Measurements from ENCODE around the gene ZBTB12.

The ZBTB12 gene

DNA sequence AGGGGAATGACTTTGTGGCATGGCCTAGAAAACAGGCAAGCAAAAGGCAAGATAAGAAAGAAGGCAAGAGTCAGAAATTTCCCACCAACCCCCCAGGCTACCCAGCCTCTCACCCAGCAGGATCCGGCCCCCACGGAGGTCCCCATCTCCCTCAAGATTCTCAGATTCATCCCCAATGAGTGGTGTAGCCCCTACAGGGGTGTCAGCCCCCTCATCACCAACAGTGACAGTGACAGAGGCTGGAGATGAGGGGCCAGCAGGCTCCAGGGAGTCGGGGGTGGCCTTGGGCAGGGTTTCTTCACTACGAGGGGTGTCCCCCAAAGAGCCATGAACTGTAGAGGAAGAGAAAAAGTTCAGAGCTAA lies 5.4 kb downstream of the ZBTB12 start:
- DNase-seq: no peak

GRCh38 chr6:31892821-31893220 lies 9.1 kb downstream of the ZBTB12 start:
- no peak for DNase-seq

DNA sequence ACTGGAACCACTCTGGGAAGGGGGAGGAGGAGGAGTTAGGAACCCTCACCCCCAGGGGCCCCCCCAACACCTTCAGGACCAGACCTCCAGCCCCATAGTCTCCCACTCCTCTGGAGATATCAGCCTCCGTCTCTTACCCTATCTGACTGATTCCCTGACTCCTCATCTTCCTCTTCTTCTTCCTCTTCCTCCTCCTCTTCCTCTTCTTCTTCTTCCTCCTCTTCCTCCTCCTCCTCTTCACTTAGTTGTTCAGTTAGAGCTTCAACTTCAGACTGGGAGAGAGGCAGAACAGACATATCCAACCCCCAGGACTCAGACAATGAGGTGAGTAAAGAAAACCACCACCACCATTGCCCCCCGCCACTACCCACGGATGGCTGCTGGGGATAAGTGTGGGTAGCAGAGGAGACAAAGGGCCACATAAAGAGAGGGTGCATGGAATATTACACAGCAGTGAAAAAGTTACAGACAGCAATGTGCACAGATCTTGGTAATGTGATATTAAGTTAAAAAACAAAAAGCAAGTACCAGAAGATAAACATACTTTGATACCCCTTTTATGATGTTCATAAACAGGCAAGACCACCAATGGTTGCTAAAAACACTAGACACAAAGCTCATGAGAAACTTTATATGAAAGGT lies 12.4 kb downstream of the ZBTB12 start:
- DNase-seq: no peak

DNA sequence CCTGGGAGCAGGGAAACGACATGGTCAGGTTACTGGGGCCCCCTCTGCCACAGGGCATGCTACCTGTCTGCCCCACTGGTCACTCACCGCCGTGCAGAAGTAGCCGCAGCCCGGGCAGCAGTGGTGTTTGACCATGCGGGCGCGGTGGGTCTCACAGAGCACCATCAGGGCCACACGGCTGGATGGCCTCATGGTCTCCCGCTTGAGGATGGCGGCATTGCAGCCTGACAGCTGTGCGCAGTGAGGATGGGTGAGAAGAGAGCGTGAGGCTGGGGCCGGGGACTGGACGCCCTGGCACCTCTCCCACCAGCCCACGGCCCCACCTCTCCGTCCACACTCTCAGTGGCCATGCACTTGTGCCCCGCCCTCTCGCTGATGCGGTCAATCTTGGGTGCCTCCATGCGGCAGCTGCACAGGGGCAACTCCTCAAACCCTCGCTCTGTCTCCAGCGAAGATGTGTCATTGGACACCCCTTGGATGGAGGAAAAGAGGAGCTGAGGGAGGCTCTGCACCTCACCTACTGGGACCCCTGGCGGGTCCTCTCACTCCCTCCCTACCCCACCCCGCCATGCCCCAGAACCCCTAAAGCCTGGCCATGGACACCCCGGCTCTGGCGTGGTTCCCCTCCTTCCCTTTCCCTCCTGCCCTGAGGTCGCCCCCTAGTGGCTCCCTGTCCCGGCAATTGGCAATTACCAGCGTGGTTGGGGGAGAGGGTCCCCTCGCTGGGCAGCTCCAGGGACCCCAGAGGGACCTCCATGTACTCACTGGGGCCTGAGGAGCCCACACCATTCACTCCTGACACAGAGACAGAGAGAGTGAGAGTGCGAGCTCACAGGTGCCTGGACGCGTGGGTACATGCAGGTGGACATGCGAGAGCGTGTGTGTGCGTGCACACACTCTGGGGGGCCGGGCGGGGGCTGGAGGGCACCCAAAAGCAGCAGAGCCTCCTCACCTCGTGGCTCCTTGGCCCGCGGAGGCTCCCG lies 13.3 kb downstream of the ZBTB12 start:
- no peak for DNase-seq

DNA sequence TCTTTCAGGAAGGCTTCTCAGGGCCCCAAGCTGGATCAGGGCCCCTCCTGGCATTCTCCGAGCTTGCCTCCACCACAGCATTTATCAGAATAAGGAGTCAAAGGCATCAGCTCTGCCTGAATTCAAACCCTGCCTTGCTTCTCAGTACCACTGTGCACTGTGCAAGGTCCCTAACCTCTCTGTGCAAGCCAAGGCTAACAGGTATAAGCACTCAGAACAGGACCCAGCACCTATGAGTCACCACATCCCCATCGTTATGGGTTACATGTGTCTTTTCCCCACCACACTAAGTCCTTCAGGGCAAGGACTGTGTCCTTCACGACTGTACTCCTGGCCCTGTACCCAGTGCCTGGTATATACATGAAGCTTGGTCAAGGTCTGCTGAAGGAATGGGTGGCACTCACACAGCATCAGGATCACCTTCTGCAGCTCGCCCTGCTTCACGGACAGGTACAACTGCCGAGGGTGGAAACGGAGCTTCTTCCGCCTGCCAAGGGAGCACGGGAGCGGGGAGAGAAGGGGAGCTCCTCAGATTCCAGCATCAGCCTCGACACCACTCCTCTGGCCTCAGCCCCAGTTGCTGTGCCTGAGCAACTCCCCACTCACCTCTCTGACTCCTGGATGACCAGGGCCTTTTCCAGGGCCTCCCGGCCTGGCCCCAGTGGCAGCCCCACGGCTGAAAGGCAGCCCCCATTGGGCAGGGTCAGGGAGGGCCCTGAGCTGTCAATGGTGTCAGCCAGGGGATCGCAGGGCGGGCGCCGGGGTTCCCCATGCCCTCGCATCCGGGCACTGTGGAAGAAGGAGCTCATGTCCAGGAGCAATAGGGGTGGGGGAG lies 14.5 kb downstream of the ZBTB12 start:
- no peak for DNase-seq

DNA sequence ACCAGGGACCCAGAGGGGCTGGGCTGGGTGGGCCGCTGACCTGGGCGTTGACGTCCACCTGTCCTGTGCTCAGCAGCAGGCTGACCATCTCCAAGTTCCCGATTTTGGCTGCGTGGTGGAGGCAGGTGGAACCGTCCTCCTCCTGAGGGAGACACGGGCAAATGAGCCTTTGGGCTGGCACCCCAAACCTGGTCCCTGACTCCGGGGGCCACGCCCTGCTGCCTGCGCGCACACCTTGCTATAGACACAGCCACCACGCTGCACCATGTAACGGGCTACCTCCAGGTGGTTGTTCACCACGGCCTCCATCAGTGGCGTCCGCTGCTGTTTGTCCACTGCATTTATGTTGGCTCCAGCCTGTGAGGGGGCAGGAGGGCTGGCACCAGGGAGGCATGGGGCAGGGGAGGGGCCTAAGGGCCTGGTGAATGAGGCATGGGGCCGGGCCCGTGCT lies 15.3 kb downstream of the ZBTB12 start:
- no peak for DNase-seq

DNA sequence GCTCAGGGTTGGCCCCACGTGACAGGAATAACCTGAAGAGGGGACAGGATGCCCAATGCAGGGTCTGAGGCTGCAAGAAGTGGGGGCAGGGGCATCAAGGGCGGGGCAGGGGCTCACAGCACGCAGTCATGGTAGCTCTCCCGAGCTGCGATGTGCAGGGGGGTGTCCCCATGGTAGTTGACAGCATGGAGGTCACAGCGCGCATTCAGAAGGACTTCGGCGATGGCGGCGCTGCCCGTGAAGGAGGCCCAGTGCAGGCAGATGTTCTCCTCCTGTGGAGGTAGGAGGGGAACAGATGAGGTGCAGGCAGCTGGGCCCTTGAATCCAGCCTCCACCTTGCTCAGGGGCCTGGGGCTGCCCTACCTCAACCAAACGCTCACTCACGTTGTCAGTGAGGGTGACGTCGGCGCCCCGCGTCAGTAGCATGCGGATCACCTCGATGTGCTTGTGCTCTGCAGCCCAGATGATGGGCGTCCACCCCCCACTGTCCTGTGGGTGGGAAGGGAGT lies 17.3 kb downstream of the ZBTB12 start:
- DNase-seq: no peak

DNA sequence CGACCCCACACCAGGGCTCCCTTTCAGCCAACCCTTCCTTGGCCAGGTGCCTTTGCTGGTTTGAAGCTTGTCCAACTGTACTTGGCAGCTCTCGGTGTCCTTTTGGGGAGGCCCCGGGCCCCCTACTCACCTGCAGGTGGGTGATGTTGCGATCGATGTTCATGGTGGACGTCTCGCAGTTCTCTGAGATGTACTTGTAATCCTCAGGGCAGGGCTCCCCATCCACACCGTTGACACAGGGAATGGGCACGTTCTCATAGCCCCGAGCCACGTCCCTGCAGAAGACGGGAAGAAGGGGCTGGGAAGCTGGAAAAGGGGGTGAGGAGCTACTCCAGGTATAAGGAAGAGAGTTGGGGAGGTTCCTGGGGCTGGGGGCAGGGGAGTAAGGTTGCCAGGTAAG lies 18.2 kb downstream of the ZBTB12 start:
- no peak for DNase-seq

- no peak for DNase-seq
Measured at GRCh38 chr6:31882344-31882743, 19.5 kb downstream of the ZBTB12 start.

- DNase-seq: no peak
Measured at GRCh38 chr6:31881136-31881859, 20.6 kb downstream of the ZBTB12 start.

DNA sequence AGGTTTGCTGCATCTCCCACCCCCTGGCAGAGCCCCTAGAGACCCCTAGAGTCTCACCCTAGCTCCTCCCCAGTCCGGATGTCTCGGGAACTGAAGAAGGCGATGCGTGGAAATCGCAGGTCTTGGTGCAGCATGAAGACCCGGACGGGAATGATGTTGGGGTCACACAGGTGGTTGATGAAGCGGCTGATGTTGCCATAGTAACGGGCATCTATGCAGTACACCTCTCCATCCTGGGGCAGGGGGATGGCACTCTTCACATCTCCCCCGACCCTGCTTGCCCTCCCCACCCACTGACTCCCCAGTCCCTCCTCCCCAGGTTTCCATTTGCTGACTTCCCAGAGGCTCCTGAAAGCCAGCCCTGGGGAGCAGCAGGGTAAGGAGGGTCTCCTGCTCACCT lies 21.3 kb downstream of the ZBTB12 start:
- DNase-seq: no peak

- DNase-seq: no peak
Measured at GRCh38 chr6:31879901-31880300, 22.0 kb downstream of the ZBTB12 start.

DNA sequence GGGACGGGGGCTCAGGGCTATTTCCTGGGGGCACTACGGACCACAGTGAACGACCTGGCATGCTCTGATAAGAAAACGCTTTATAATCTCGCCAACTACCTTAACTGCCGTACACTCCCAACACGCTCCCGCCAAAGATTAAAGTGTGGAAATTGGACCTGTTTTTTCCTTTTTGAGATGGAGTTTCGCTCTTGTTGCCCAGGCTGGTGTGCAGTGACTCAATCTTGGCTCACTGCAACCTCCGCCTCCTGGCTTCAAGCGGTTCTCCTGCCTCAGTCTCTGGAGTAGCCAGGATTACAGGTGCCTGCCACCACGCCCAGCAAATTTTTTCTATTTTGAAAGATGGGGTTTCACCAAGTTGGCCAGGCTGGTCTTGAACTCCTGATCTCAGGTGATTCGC lies 22.7 kb downstream of the ZBTB12 start:
- no peak for DNase-seq

DNA sequence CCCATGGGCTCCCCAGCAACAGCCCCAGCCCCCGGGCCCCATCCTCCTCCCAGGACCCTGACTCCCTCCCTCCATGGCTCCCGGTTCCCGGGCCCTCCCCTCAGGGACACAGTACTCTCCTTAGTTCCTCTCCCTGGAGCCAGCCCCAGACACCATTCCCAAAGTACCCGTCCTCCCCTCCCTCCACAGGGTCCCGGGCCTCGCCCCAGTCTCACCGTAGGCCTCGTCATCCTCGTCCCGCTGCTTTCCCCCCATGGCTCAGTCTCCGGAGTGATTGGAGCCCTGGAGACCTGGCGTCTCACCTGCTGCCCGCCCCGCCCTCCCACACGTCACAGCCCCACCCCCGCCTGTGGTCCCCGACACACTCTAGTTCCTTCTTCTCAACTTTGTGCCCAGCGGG lies 23.2 kb downstream of the ZBTB12 start, which contains the start of gene SLC44A4:
Gene SLC44A4 (minus strand): TSS at position 272 of the 400 bp plus-strand sequence. CDS start 17 bp downstream, at position 255.
- no peak for DNase-seq

- DNase-seq: no peak
Measured at GRCh38 chr6:31878222-31878621, 23.7 kb downstream of the ZBTB12 start.

DNA sequence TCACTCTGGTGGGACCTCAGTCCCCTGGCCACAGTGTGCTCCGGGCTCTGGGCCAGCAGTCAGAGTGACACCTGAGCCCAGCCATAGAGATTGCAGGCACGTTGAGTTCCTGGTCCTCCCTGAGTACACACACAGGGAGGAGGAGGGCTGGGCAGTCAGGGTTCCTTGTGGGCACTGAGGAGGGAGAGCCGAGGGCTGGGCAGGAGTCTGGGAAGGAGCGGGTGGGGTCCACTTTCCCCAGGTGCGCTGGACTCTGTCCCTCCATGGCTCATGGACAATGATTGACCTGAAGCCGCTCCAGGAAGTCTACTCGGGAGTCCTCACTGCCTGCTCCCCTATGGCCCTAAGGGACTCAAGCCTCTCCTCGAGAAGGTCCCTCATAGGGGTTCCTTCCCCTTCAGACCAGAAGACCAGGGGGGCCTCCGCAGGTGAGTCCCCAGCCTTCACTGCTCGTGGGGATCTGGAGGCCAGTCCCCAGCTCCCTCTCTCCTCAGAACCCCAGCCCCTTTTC lies 24.2 kb downstream of the ZBTB12 start:
- no peak for DNase-seq

- DNase-seq: no peak
Measured at GRCh38 chr6:31877125-31877650, 24.7 kb downstream of the ZBTB12 start.

DNA sequence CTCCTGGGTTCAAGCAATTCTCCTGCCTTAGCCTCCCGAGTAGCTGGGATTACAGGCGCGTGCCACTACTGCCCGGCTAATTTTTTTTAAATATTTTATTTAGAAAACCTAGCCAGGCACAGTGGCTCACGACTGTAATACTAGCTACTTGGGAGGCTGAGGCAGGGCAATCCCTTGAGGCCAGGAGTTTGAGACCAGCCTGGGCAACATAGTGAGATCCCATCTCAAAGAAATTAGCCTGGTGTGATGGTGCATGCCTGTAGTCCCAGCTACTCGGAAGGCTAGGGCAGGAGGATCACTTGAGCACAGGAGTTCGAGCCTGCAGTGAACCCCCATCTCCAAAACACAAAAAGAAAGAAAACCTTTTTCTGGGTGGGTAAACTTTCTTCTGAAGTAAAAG lies 25.5 kb downstream of the ZBTB12 start:
- no peak for DNase-seq

DNA sequence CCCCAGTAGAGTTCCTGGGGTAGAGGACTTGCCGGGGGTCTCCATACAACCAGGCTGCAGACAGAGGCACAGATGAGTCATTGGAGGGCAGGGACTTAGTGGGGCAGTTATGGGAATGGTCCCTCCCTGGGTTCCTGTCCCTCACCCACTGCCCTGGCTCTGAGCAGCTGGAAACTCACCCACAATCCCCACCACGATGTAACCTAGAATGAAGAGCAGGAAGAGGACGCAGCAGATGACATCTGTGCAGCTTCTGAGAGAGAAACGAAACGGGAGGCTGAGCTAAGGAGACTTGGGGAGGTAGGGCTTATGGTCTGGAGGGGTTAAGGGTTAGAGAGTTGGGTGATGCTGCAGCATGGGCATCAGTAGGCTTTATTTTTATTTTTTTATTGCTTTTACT lies 26.0 kb downstream of the ZBTB12 start:
- no peak for DNase-seq

GRCh38 chr6:31874836-31875572 lies 26.9 kb downstream of the ZBTB12 start:
- no peak for DNase-seq

DNA sequence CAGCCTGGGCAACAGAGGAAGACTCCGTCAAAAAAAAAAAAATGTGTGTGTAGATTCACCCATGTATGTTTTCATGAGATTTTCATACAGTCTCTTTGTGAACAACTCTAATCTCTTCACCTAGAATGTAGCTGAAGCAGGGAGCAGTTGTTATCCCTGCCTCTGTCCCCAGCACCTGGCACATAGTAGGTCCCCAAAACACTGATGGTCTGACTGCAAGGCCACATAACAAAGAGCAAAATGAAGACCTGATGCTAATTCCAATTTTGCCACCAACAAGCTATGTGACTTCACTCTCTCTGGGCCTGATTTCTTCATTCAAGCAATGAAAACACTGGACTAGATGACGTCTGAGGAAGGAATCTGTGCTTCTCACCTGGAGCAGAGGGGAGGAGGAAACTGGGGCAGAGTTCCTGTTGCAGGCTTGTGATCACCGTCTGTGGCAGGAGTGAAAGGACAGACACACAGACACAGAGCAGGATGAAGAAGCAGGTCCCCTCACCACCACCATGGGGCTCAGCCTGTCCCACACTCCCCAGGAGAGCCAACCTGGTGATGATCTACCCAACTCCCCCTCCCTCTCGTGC lies 27.7 kb downstream of the ZBTB12 start:
- no peak for DNase-seq
